HG02763 (cell line): ENCODE data around the gene SWT1.
A peak's percentile ranks its signal among the peaks of the same experiment; 100 is the strongest.

ENCODE experiments used
- ATAC-seq: cut with Tn5 transposase; IDR thresholded peaks from one replicate; pipeline ENCODE4 v1.9.1; 2021; ENCODE audit warnings: mild to moderate bottlenecking, moderate library complexity; ENCODE audit not compliant: unreplicated experiment

SWT1 gene

GRCh38 chr1:185156854-185157598, at the start of gene SWT1, which contains the start of gene TRMT1L:
Gene SWT1, plus strand, starts transcription at chr1:185157167. Its CDS starts 3,675 bp downstream, at chr1:185160842.
Gene TRMT1L, minus strand, starts transcription at chr1:185156953. Its CDS starts 241 bp downstream, at chr1:185156712.
- peak; percentile 91 for ATAC-seq

GRCh38 chr1:185108321-185108720, 48.6 kb upstream of the SWT1 start:
- ATAC-seq, result no peak

- no peak for ATAC-seq
These were observed 46.8 kb upstream of the SWT1 start for GRCh38 chr1:185110145-185110544.

- ATAC-seq, result no peak
These were observed 45.1 kb upstream of the SWT1 start for GRCh38 chr1:185111873-185112272.

- ATAC-seq, result no peak
These were observed 44.6 kb upstream of the SWT1 start for GRCh38 chr1:185112356-185112755.

GRCh38 chr1:185129708-185130107, 27.3 kb upstream of the SWT1 start:
- ATAC-seq, result no peak

- ATAC-seq, result no peak
These were observed 24.4 kb upstream of the SWT1 start for GRCh38 chr1:185132534-185132933.

GRCh38 chr1:185137896-185138545, 18.9 kb upstream of the SWT1 start:
- no peak for ATAC-seq

GRCh38 chr1:185139246-185139645, 17.7 kb upstream of the SWT1 start:
- no peak for ATAC-seq

GRCh38 chr1:185144233-185144632, 12.7 kb upstream of the SWT1 start:
- no peak for ATAC-seq

GRCh38 chr1:185151215-185151614, 5.8 kb upstream of the SWT1 start:
- ATAC-seq, result no peak

GRCh38 chr1:185152187-185152767, 4.7 kb upstream of the SWT1 start:
- no peak for ATAC-seq

- ATAC-seq, result no peak
These were observed 2.0 kb upstream of the SWT1 start for GRCh38 chr1:185154912-185155513.

- no peak for ATAC-seq
These were observed 1.2 kb upstream of the SWT1 start for GRCh38 chr1:185155600-185156287.

- peak; percentile 23 for ATAC-seq
These were observed 596 bp upstream of the SWT1 start for GRCh38 chr1:185156288-185156853.

- no peak for ATAC-seq
These were observed 839 bp downstream of the SWT1 start for GRCh38 chr1:185157599-185158412.

- ATAC-seq, result no peak
These were observed 1.8 kb downstream of the SWT1 start for GRCh38 chr1:185158800-185159199.

- ATAC-seq, result no peak
These were observed 3.0 kb downstream of the SWT1 start for GRCh38 chr1:185159966-185160365.

GRCh38 chr1:185162491-185162890, 5.5 kb downstream of the SWT1 start:
- ATAC-seq, result no peak

GRCh38 chr1:185166106-185166505, 9.1 kb downstream of the SWT1 start:
- ATAC-seq, result no peak
